GM19351 (cell line): ENCODE measurements around the gene SOX9.
"Not testable (repeated sequence)": the region's sequence is repeated elsewhere in the genome, so short reads cannot be mapped to it uniquely, and the experiment has no call there.

Source experiments
- ATAC-seq: cut with Tn5 transposase; IDR thresholded peaks from one replicate; pipeline ENCODE4 v1.9.1; 2021; ENCODE audit warnings: mild to moderate bottlenecking, moderate library complexity; ENCODE audit not compliant: unreplicated experiment

Gene SOX9

GRCh38 chr17:72125226-72125651 lies 4.4 kb downstream of the SOX9 start:
- no peak for ATAC-seq

GRCh38 chr17:72125742-72126141 lies 4.9 kb downstream of the SOX9 start:
- ATAC-seq = no peak

- no peak for ATAC-seq
These were observed 6.0 kb downstream of the SOX9 start for GRCh38 chr17:72126575-72127486.

- ATAC-seq = no peak
These were observed 7.2 kb downstream of the SOX9 start for GRCh38 chr17:72128039-72128438.

- ATAC-seq = no peak
These were observed 14.0 kb downstream of the SOX9 start for GRCh38 chr17:72134608-72135394.

GRCh38 chr17:72135546-72136325 lies 14.9 kb downstream of the SOX9 start:
- no peak for ATAC-seq

- no peak for ATAC-seq
These were observed 15.9 kb downstream of the SOX9 start for GRCh38 chr17:72136692-72137091.

- no peak for ATAC-seq
These were observed 16.3 kb downstream of the SOX9 start for GRCh38 chr17:72137161-72137560.

GRCh38 chr17:72139212-72139611 lies 18.4 kb downstream of the SOX9 start:
- no peak for ATAC-seq

- ATAC-seq = no peak
These were observed 20.5 kb downstream of the SOX9 start for GRCh38 chr17:72141336-72141735.

- ATAC-seq = not testable (repeated sequence)
These were observed 21.3 kb downstream of the SOX9 start for GRCh38 chr17:72142097-72142496.

- no peak for ATAC-seq
These were observed 21.8 kb downstream of the SOX9 start for GRCh38 chr17:72142614-72143013.

GRCh38 chr17:72143245-72143644 lies 22.4 kb downstream of the SOX9 start:
- ATAC-seq = no peak

GRCh38 chr17:72144101-72144500 lies 23.3 kb downstream of the SOX9 start:
- no peak for ATAC-seq

- no peak for ATAC-seq
These were observed 24.7 kb downstream of the SOX9 start for GRCh38 chr17:72145562-72145961.

- no peak for ATAC-seq
These were observed 25.1 kb downstream of the SOX9 start for GRCh38 chr17:72145962-72146361.

GRCh38 chr17:72146371-72146770 lies 25.6 kb downstream of the SOX9 start:
- no peak for ATAC-seq

GRCh38 chr17:72150632-72151460 lies 30.0 kb downstream of the SOX9 start:
- no peak for ATAC-seq

- no peak for ATAC-seq
These were observed 31.0 kb downstream of the SOX9 start for GRCh38 chr17:72151565-72152386.
